ENCODE results near the gene HMCN1. TPM values are rescaled to one million over a fixed set of nuclear protein-coding genes. Genes with fewer than 3 reads are reported as not detected.
A peak's percentile ranks its signal among the peaks of the same experiment; 100 is the strongest.

Gene HMCN1
- total RNA-seq, 1 donor from 2014 or later = 22.2 TPM

GRCh38 chr1:185935360-185935759 is 201.2 kb downstream of the HMCN1 start:
- no peak for TF ChIP-seq CTCF (IDR thresholded peaks at IDR 0.05; ENCODE audit: unreplicated experiment)
- no peak overlapping the region for H3K4me3 Mint-ChIP-seq (ENCODE audit: unreplicated experiment)
- no peaks in the 10 kb centered on the region for H3K27me3 Mint-ChIP-seq (ENCODE audit: unreplicated experiment)
- H3K36me3 Mint-ChIP-seq (ENCODE audit: low read depth, unreplicated experiment) = no peaks in the 10 kb centered on the region
- H3K9me3 Mint-ChIP-seq (ENCODE audit: unreplicated experiment) = no peaks in the 10 kb centered on the region
- no peak for DNase-seq (ENCODE audit: low spot score)
- no peak overlapping the region for H3K27ac Mint-ChIP-seq (ENCODE audit: unreplicated experiment)
- peaks cover 13% of the 10 kb centered on the region for H3K4me1 Mint-ChIP-seq (ENCODE audit: unreplicated experiment)

- Mint-ChIP-seq H3K27ac (ENCODE audit: unreplicated experiment) (no peak overlapping the region), H3K4me3 (ENCODE audit: unreplicated experiment) (peak overlapping the region; percentile 2), H3K9me3 (ENCODE audit: unreplicated experiment) (no peaks in the 10 kb centered on the region), H3K4me1 (ENCODE audit: unreplicated experiment) (peaks cover 10% of the 10 kb centered on the region), H3K27me3 (ENCODE audit: unreplicated experiment) (no peaks in the 10 kb centered on the region), H3K36me3 (ENCODE audit: low read depth, unreplicated experiment) (no peaks in the 10 kb centered on the region)
- no peak for TF ChIP-seq CTCF (IDR thresholded peaks at IDR 0.05; ENCODE audit: unreplicated experiment)
- no peak for DNase-seq (ENCODE audit: low spot score)
Measured at GRCh38 chr1:185936641-185937040, 202.4 kb downstream of the HMCN1 start.

GRCh38 chr1:185938396-185938795 is 204.2 kb downstream of the HMCN1 start:
- Mint-ChIP-seq H3K27ac (ENCODE audit: unreplicated experiment) (no peak overlapping the region), H3K36me3 (ENCODE audit: low read depth, unreplicated experiment) (no peaks in the 10 kb centered on the region), H3K9me3 (ENCODE audit: unreplicated experiment) (no peaks in the 10 kb centered on the region), H3K4me1 (ENCODE audit: unreplicated experiment) (peaks cover 10% of the 10 kb centered on the region), H3K4me3 (ENCODE audit: unreplicated experiment) (no peak overlapping the region), H3K27me3 (ENCODE audit: unreplicated experiment) (no peaks in the 10 kb centered on the region)
- no peak for TF ChIP-seq CTCF (IDR thresholded peaks at IDR 0.05; ENCODE audit: unreplicated experiment)
- no peak for DNase-seq (ENCODE audit: low spot score)

- no peak overlapping the region for H3K27ac Mint-ChIP-seq (ENCODE audit: unreplicated experiment)
- TF ChIP-seq CTCF (IDR thresholded peaks at IDR 0.05; ENCODE audit: unreplicated experiment) = no peak
- peaks cover 10% of the 10 kb centered on the region for H3K4me1 Mint-ChIP-seq (ENCODE audit: unreplicated experiment)
- H3K36me3 Mint-ChIP-seq (ENCODE audit: low read depth, unreplicated experiment) = no peaks in the 10 kb centered on the region
- no peaks in the 10 kb centered on the region for H3K27me3 Mint-ChIP-seq (ENCODE audit: unreplicated experiment)
- H3K9me3 Mint-ChIP-seq (ENCODE audit: unreplicated experiment) = no peaks in the 10 kb centered on the region
- no peak overlapping the region for H3K4me3 Mint-ChIP-seq (ENCODE audit: unreplicated experiment)
- no peak for DNase-seq (ENCODE audit: low spot score)
Measured at GRCh38 chr1:185939142-185939541, 205.0 kb downstream of the HMCN1 start.

DNA sequence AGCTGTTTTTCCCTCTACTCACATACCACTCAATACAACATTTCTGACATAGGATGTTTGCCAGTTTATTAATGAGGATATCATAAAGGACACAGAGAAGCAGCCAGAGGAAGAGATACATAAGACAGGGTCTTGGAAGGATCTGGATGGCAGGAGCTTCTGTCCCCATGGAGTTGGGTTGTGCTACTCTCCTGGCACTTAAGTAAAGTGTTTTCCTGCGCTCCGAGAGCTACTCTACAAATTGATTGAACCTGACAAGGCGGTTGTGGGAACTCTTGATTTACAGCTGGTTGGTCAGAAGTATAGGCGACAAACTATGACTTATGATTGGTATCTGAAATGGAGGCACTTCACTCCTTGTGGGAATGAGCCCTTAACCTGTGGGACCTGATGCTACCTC is 208.8 kb downstream of the HMCN1 start:
- TF ChIP-seq CTCF (IDR thresholded peaks at IDR 0.05; ENCODE audit: unreplicated experiment) = no peak
- peaks cover 10% of the 10 kb centered on the region for H3K4me1 Mint-ChIP-seq (ENCODE audit: unreplicated experiment)

More for the DNA sequence above, 208.8 kb downstream of the HMCN1 start:
- no peak overlapping the region for H3K27ac Mint-ChIP-seq (ENCODE audit: unreplicated experiment)
- H3K9me3 Mint-ChIP-seq (ENCODE audit: unreplicated experiment) = no peaks in the 10 kb centered on the region
- no peak for DNase-seq (ENCODE audit: low spot score)
- no peak overlapping the region for H3K4me3 Mint-ChIP-seq (ENCODE audit: unreplicated experiment)
- no peaks in the 10 kb centered on the region for H3K36me3 Mint-ChIP-seq (ENCODE audit: low read depth, unreplicated experiment)
- H3K27me3 Mint-ChIP-seq (ENCODE audit: unreplicated experiment) = no peaks in the 10 kb centered on the region

All from endothelial cell (in vitro differentiated cells).